C4-2B (cell line): ENCODE measurements around the gene ZNF385B.

Experiments used
- CTCF ChIP-seq: fragments of 450-650 bp; conservative IDR thresholded peaks from 2 replicates; pipeline ENCODE4 v1.5.1; 2017; ENCODE audit warnings: mild to moderate bottlenecking
- ZFX ChIP-seq: fragments of 450-650 bp; IDR thresholded peaks from 2 replicates; pipeline ENCODE4 v1.6.1; 2017

GRCh38 chr2:179702912-179703311 is 158.5 kb downstream of the ZNF385B start:
- TF ChIP-seq CTCF (no peak), ZFX (no peak)
